Activated T-cell treated with anti-CD3 and anti-CD28 coated beads for 4 hours (primary cell): Measurements from ENCODE around the gene CTPS2.
"Not testable (repeated sequence)": the region's sequence is repeated elsewhere in the genome, so short reads cannot be mapped to it uniquely, and the experiment has no call there.

ENCODE experiments used
- DNase-seq: peaks from one replicate; pipeline ENCODE4 v3.0.0-alpha.2; 2020

Gene CTPS2, protein sequence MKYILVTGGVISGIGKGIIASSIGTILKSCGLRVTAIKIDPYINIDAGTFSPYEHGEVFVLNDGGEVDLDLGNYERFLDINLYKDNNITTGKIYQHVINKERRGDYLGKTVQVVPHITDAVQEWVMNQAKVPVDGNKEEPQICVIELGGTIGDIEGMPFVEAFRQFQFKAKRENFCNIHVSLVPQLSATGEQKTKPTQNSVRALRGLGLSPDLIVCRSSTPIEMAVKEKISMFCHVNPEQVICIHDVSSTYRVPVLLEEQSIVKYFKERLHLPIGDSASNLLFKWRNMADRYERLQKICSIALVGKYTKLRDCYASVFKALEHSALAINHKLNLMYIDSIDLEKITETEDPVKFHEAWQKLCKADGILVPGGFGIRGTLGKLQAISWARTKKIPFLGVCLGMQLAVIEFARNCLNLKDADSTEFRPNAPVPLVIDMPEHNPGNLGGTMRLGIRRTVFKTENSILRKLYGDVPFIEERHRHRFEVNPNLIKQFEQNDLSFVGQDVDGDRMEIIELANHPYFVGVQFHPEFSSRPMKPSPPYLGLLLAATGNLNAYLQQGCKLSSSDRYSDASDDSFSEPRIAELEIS

DNA sequence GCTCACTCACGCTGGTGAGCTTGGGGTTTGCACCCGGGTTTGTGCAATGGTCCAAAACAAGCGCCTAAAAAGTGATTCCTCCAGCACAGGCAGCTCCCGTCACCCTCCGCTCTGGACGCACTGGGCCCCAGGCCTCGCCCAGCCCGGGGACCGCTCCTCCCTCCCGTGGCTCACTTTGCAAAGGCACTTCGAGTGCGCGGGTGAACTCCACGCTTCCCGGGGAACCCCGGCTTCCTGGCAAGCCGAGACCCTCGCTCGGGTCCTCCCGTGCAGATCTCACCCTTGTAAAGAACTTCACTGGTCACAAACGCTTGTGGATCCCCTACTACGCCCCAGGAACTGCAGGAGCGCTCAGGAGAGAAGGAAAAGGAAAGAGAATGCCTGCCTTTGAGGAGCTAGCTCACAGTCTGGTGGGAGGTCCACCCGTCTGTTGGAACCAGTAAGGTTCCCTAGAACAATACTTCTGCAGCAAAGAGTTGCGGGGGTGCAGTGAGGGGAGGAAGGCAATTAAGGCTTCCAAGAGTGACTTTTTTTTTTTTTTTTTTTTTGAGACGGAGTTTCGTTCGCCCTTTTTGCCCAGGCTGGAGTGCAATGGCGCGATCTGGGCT, at the start of gene CTPS2:
Gene CTPS2, minus strand, starts transcription at position 122 of the 608 bp plus-strand sequence. CDS start 9,767 bp downstream, outside the sequence.
- peak; percentile 5 for DNase-seq

DNA sequence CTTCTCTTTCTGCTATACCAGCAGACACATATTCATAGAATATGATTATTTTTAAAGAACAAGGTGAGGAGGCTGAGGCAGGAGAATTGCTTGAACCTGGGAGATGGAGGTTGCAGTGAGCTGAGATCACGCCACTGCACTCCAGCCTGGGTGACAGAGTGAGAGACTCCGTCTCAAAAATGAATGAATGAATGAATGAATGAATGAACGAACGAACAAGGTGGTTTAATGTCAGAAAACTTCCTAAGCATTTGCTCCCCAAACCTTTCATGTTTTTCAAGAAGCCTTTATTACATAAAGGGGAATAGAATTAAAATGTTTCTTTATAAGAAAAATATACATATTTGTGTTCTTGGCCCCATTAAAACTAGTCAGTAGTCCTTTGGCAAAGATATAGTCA, 49.0 kb upstream of the CTPS2 start:
- not testable (repeated sequence) for DNase-seq

DNA sequence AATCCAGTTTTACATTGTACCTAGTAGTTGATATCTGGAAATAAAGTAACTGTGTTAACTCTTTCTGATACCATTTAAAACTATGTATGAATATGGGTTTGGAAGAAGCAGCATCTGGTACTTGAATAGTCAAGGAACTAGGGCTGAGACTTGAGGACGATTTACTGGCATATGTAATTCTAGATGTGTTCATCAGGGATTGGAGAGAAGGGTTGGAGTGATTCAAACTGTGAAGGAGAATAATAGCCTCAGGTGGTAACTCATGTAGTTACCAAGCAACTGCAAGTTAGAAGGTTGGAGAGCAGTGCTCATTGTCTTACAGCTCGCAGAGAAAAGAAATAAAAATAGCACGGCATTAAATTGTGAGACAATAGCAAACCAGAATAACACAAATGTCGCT, 44.3 kb upstream of the CTPS2 start:
- DNase-seq = no peak

DNA sequence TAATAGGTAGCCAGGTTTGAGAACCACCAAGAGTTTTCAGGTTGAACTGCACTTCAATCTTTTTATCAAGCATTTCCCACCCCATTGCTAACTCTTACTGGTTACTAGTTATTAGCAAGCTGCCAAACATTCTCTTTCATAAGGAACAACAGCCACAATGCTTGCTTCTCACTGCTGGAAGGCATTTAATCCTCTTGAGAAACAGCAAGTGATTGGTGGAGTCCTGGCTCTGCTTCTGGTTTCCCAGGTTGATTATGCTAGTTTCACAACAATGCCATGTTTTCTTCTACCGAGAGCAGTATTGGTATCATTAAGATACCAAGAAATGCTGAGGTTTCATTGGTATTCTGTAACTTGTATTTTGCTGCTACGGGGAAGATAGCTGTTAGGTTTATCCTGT, 41.5 kb upstream of the CTPS2 start:
- DNase-seq = no peak

DNA sequence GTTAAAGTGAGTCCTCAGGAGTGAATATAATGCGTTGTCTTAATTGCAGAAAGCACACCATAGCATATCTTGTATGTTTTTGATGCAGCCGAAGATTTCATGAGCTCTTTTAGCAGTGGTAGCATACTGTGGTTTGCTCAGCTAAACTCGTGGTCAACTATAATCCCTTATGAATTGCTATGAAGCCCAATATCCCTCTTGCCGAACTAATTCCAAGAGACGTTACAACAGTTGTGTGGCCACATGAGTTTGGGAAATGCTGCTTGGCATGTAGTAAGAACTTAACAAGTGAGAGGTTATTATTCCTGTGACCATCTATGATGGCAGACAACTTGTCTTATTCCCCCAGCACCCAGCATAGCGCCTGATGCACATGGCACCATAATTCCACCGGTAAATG, 37.7 kb upstream of the CTPS2 start:
- DNase-seq = no peak

DNA sequence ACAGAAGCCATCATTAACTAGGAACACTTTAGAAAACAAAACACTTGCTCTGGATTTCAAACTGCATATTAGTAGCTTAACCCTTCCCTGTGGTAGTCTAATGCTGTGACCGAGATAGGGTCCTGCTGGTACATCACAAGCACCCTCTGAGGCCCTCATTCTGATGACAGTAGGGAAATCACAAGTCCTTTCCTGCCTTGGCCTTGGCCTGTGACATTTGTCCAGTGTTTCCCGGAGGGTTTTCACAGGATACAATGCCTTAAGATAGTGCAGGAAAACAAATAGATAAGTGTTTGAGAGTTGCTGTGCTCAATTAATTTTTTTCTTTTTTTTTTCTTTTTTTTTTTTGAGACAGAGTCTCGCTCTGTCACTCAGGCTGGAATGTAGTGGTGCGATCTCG, 36.0 kb upstream of the CTPS2 start:
- DNase-seq = no peak

DNA sequence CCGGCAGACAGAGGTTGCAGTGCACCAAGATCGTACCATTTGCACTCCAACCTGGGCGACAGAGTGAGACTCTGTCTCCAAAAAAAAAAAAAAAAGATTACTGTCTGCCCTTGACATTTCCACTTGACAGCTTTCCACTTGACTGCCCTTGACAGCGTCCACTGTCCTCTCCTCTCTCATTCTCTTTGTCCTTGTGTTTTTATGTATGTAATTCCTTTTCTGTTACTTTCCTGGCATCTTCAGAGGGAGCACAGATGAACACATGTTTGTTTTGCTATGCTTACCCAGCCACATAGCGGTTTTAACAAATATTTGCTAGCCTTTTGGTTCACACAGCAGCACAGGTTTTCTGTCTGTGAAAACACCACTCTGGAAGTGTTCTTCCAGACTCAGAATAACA, 33.2 kb upstream of the CTPS2 start:
- no peak for DNase-seq

DNA sequence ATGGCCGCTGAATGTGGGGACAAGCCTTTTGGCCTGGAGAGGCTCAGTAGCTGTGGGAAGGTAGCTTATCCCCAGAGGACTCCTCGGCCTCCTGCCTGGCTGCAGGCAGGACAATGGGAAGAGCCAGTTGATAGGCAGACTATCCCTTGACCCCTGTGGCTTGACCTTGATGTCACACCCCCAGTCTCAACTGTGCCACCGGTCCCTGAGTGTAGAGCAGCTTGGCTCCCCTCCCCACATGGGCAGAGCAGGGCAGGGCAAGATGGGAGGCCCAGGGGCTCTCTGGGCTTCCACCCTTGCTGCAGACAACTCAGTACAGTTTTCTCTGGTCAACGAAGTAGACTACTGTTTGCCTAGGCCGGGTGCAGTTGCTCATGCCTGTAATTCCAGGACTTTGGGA, 32.6 kb upstream of the CTPS2 start:
- no peak for DNase-seq

DNA sequence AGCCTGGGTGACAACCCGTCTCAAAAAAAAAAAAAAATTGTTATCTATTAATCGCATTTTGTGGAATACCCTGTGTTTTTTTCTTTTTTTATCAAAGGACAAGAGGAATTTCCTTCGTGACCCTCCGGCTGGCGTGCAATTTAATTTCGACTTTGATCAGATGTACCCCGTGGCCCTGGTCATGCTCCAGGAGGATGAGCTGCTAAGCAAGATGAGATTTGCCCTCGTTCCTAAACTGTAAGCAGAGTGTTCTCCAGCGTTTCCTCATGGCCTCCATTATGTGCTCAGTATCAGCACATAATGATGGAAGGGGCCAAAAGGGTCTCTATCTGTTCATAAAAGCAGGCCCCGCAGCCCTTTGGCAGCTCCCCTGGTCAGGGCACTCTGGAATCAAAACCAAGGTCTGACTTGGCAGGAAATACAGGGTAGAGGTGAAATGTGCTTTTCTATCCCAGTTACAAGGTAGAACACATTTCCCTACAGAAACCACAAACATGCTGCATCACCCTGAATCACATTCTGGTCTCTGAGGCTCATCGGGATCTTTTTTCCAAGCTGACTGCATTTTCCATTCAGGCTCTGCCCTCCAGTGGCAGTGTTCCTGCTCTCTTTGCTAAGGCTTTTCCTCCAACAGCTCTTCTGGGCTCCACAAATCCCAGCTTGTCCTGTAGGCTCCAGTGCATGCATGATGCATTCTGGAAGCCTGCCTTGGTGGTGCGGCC, 31.3 kb upstream of the CTPS2 start:
- no peak for DNase-seq

DNA sequence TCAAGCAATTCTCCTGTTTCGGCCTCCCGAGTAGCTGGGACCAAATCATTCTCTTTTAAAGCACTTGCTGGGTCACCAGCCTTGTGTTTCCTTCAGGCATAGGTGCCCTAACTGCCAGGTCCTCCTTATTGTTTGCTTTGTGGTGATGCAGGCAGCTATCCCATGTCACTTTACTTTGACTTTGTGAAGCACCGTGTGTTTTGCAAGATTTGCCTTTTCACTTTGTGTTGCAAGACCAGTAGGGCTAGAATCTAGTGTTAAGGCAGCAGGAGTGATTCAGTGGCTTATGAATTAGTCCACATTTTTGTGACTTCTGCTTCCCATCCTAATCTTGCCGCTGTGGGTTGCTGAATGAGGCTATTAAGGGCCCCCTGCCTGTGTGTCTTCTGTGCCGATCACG, 27.1 kb upstream of the CTPS2 start:
- no peak for DNase-seq

DNA sequence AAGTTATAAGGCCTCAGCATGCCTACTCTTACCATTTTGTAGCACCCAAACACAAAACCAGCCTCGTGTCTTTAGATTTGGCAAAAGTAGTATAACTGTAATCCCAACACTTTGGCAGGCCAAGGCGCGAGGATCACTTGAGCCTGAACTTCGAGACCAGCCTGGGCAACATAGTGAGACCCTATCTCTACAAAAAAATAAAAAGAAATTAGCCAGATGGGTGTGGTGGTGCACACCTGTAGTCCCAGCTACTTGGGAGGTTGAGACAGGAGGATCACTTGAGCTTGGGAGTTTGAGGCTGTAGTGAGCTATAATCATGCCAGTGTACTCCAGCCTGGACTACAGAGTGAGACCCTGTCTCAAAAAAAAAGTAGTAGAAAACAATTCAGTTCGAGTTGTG, 24.6 kb upstream of the CTPS2 start:
- no peak for DNase-seq

DNA sequence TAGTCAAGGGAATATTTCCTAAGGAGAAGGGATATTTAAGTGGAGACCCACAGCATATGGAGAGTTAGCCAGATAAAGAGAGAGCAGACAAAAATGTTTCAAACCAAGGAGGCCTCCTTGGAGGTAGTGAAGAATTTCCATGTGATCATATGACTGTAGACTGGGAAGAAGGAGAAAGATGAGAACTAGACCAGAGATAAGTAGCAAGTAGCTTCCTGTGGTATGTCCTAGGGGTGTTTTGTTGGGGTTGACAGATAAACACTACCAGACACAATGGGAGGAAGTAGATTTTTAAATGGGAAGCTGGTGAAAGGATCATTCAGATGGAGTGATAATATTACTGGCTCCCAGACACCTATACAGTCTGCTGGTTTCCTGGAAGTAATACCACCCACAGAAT, 20.5 kb upstream of the CTPS2 start:
- no peak for DNase-seq

DNA sequence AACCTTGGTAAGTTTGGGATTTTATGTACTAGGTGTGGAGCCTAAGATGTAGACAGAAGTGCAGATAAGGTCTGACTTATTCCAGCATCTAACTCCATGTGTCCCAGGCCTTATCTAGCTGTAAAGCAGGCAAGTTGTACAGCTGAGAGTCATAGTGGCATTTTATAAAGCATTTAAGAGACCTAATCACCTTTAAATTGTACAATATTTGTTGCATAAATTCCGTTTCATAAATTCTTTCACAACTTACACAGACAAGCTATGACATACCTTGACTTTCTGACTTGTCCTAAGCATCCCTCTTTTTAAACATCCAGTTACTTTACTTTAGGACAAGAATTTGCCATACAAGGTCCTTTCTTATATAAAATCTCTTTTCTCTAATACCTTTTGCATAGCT, 18.0 kb upstream of the CTPS2 start:
- no peak for DNase-seq

DNA sequence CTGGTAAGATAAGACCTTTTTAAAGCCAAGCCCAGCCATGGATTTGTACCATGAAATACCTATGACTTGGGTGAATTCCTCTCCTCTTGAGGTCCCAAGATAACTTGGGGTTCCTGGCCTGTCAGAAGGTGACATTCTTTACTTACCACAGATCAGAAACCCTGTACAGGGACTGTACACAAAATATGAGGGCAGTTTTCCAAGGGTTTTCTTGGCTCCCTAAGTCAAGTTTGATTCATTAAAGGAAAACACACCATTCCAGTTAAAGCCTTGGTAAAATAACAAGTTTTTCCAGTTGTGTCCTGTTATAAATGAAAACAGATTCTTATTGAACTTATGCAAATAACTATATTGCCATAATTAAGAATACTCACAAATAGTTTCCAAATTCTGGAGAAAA, 15.2 kb upstream of the CTPS2 start:
- no peak for DNase-seq

DNA sequence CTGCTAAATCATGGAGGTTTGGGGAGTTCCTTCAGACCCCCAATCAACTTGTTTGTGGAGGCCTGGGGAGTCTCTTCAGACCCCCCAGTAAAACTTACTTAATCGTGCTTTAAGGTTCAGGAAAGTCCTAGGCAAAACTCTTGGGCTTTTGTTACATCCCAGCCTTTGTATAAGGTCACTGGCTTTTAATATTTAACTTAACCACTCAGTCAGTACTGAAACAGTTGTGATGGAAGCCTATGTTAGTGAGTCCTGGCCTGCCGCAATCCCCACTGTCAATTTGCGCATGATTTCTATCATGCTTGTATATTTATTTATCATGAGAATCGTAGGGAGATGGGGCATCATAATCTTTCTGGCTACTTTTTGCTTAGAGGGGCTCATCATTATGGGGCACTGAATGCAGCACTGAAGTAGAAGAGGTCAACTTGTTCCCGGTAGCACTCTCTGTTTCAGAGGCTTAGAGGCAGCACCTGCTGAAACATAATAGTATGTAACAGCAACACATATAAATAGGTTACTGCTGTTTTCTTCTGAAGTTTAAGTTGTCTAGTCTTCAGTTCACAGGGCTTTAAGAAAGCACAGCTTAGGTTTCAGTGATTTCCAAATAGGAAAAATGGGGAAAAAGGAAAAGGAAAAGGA, 14.0 kb upstream of the CTPS2 start:
- DNase-seq = not testable (repeated sequence)

DNA sequence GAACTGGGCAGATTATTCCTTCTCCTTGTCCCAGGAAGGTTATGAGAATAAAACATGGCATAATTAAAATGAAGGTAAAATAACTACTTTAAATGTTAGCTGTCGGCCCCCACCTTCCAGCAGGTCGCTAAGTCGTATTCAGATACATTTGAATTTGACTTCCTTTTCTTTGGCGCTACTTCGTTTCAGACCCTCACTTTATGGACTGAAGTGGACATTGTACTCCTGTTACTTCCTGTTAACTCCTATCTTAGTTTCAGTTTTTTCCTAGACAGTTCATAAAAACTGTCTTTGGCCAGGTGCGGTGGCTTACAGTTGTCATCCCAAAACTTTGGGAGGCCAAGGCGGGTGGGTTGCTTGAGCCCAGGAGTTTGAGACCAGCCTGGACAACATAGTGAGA, 12.6 kb upstream of the CTPS2 start:
- no peak for DNase-seq

DNA sequence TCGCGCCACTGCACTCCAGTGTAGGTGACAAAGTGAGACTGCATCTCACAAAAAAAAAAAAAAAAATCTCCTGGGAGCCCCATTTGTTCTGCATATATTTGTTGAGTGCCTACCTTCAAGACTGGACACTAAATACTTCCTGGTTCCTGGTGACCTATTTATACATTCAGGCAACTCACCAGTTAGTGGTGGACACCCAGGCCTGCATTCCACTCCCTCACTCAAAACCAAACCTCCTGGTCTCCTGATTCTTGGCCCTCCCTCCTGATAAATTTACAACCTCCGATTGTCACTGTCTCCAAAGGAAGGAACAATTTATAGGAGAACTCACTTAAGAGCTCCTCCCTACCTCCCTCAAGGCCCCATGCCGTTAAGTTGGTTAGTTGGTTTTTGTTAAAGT, 10.0 kb upstream of the CTPS2 start:
- no peak for DNase-seq

DNA sequence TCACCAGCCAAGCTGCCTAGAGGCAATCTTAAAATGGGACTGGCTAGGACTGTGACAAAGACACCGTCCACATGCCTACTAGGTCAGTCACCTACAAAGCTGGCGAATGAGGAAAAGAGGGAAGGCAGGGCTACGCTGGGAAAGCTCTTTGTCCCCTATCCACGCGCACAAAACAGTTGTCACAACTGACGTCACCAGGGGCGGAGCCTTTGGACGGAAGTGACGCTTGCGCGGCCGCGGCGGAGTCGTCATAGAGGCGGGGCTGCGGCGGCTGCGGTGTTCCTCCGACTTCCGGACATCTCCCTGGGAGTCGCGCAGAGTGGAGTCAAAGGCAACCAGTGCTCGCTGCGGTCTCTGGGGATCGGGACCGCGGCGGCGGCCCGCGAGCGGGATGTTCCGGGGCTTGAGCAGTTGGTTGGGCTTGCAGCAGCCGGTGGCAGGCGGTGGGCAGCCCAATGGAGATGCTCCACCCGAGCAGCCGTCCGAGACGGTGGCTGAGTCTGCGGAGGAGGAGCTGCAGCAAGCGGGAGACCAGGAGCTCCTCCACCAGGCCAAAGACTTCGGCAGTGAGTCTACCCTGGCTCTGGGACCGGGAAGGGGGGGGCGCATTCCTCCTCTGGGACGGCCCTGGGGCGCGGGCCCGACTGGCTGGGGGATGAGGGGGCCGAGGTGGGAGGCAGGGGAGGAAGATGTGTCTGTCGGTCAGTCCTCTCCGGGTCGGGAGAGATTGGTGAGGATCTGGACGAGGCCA, 7.0 kb upstream of the CTPS2 start, which contains the start of gene SYAP1:
Gene SYAP1, plus strand, starts transcription at position 279 of the 751 bp plus-strand sequence. Its CDS starts 113 bp downstream, at position 392.
- peak; percentile 85 for DNase-seq

DNA sequence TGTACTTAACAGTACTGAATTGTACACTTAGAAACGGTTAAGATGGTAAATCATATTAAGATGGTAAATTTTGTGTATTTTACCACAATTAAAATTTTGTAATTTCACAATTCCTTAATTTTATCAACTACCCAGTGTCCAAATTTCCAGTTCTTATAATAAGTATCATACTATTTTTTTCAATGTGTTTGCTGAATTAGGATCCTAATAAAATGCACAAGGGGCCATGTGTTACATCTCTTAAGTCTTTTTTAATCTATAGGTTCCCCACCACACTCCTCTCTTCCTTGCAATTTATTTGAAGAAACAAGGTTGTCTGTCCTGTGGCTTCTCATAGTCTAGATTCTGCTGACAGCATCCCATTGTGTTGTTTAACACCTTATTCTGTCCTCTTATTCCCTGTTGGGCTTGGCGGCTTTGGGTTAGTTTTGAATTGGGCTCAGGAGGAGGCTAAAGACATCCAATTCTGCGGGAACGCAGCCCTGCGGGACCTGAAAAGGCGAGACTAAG, 6.4 kb upstream of the CTPS2 start:
- no peak for DNase-seq

DNA sequence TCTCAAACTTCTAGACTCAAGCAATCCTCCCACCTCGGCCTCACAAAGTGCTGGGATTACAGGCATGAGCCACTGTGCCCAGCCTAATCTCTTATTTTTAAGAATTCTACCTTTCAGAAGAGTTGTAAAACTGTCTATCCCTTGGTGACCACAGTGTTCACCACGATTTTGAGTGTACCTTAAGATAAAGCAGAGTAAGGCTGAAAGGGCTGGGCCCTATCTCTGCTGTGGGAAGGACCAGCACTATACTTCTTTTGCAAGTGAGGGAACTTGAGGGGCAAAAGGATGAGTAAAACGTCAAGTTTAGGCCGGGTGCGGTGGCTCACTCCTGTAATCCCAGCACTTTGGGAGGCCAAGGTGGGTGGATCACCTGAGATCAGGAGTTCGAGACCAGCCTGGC, 4.0 kb upstream of the CTPS2 start:
- not testable (repeated sequence) for DNase-seq

DNA sequence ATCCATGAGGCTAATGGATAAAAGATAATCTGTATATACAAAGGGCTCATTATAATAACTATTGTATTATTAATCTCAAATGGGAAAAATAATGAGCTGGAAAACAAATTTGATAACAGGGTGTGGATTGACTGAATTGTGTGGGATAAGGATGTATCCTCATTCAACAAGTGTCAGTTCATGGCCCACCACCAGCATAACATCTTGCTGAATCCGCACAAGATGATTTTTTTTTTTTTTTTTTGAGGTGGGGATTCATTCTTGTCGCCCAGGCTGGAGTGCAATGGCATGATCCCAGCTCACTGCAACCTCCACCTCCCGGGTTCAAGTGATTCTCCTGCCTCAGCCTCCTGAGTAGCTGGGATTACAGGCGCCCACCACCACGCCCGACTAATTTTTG, 3.2 kb upstream of the CTPS2 start:
- DNase-seq = not testable (repeated sequence)

DNA sequence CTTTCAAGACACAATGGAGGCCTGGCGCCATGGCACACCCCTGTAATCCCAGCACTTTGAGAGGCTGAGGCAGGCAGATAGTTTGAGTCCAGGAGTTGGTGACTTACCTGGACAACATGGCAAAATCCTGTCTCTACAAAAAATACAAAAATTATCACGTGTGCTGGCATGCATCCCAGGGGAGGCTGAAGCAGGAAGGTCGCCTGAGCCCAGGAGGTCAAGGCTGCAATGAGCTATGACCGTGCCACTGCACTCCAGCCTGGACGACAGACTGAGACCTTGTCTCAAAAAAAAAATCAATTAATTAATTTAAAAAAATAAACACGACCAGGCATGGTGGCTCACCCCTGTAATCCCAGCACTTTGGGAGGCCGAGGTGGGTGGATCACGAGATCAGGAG, 2.0 kb upstream of the CTPS2 start:
- no peak for DNase-seq
